Measurements from ENCODE around the gene LMF1. TPM values are rescaled to one million over a fixed set of nuclear protein-coding genes. Genes with fewer than 3 reads are reported as not detected.

Gene LMF1
- total and polyA plus RNA-seq, 2 of the 13 experiments (the other 11 are each of a cell fraction or from before 2014, with no cell fraction given): 6.8 to 8.5 TPM

DNA sequence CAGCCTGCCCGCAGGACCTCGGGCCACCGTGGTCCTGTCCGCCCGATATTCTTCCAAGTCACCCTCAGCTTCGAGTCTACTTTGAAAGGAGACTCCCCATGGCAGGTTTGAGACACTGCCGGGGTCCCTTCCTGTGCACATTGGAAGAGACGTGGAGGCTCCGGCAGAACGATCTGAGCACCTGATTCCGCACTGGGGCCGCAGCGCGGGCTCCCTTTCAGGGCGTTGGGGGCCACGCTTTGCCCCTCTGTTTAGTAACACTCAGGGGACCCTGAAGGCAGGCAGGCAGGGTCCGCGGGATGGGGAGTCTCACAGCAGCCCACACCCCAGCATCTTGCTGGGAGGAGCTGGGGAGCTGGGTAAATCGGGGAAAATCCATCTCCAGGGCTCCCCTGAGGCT, 41.4 kb upstream of the LMF1 start:
- no peak for TF ChIP-seq ZNF672 (CRISPR knock-in tag; IDR thresholded peaks at IDR 0.05)
- no peak for TF ChIP-seq KDM6A (CRISPR knock-in tag; IDR thresholded peaks at IDR 0.05; ENCODE audit: low read depth)
- no peak for TF ChIP-seq ZNF678 (CRISPR knock-in tag; IDR thresholded peaks at IDR 0.05)
- no peak for TF ChIP-seq ATF7-NPFF (CRISPR knock-in tag; IDR thresholded peaks at IDR 0.05; ENCODE audit: low read depth)
- TF ChIP-seq MAFK (conservative IDR thresholded peaks at IDR 0.05 in 1 of 2, IDR thresholded peaks at IDR 0.05 in 1 of 2; ENCODE audit: low read length in 2 of 2): no peak
- TF ChIP-seq ZNF530 (CRISPR knock-in tag; IDR thresholded peaks at IDR 0.05; ENCODE audit: low read depth): no peak
- TF ChIP-seq MEIS1 (CRISPR knock-in tag; IDR thresholded peaks at IDR 0.05; ENCODE audit: borderline replicate concordance): no peak
- no peak for TF ChIP-seq ZNF891 (CRISPR knock-in tag; IDR thresholded peaks at IDR 0.05)
- no peak for TF ChIP-seq ZNF746 (CRISPR knock-in tag; IDR thresholded peaks at IDR 0.05)
- in situ Hi-C loops (cut with HindIII; ENCODE audit: extremely low pct_ligation_motif_present, low pct_unique_long_range_greater_than_20kb) (no loop called here), intact Hi-C loops (cut with micrococcal nuclease; ENCODE audit: unreplicated experiment) (no loop called here)
- ATAC-seq: no peak
- Histone ChIP-seq H3K27me3 (ENCODE audit: control insufficient read depth in 1 of 2, insufficient read depth in 2 of 2, low read length in 2 of 2) (peaks cover 34 to 90% of the 10 kb centered on the region in 2 experiments), H4K20me1 (ENCODE audit: insufficient read depth, low read length) (peaks cover 5% of the 10 kb centered on the region; the same call in 1 of the 2 replicates), H3K36me3 (replicated peaks in 1 of 2; ENCODE audit: control insufficient read depth in 1 of 2, insufficient read depth in 2 of 2, low read length in 2 of 2) (no peaks in the 10 kb centered on the region), H2AFZ (ENCODE audit: low read length) (no peak overlapping the region), H3K9ac (ENCODE audit: insufficient read depth, low read depth, low read length) (no peak overlapping the region), H3K4me2 (ENCODE audit: low read depth, low read length) (no peak overlapping the region), H3K27ac (ENCODE audit: extremely low read length, insufficient read depth, low read length) (no peak overlapping the region), H3K79me2 (ENCODE audit: insufficient read depth, low read length) (no peaks in the 10 kb centered on the region), H3K4me1 (ENCODE audit: insufficient read depth, low read length) (no peaks in the 10 kb centered on the region), H3K9me3 (ENCODE audit: low read length) (no peaks in the 10 kb centered on the region), H3K4me3 (replicated peaks in 1 of 3; ENCODE audit: insufficient read depth in 1 of 3, low read depth in 2 of 3, low read length in 3 of 3) (no peak overlapping the region)
- no peak for FAIRE-seq
- ChIA-PET POLR2A (no interaction called here), CTCF (ENCODE audit: low intra/inter-chr PET ratio, low total read pairs) (no interaction called here)
- no TSS peak for BruUV-seq (replicated peaks)
- no CpG with 5 or more reads among the region's 19 CpGs for WGBS (ENCODE audit: low lambda C conversion rate)
- DNase-seq (ENCODE audit: low spot score): no peak

DNA sequence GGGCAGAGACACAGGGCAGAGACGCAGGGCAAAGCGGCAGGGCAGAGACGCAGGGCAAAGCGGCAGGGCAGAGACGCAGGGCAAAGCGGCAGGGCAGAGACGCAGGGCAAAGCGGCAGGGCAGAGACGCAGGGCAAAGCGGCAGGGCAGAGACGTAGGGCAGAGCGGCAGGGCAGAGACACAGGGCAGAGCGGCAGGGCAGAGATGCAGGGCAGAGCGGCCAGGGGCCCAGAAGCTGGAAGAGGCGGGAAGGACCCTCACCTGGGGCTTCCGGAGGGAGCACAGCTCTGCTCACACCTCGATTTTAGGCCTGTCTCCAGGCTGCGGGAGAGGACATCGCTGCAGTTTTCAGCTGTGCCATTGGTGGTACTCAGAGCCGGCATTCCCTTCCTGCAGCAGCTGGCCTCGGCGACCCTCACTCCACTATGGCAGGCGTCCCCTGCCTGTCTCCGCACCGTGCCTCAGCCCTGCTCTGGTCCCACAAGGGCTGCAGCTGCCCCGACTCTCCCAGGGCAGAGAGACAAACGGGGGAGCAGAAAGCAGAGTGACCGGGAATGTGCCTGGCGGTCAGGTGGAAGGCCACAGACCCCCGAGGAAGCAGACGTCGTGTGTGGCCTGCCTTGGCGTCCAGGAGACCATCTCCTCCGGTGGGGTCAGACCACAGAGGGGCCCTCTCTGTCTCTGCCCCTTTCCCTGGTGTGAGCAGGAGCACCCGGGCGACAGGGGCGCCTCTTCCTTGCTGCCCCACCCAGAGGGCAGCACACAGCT, 40.7 kb upstream of the LMF1 start:
- CTCF ChIA-PET (ENCODE audit: low intra/inter-chr PET ratio, low total read pairs): no interaction called here
- no peaks in the 10 kb centered on the region for H3K79me2 ChIP-seq (ENCODE audit: insufficient read depth, low read length)
- WGBS (ENCODE audit: low lambda C conversion rate): 66% methylated on average over 15 of the region's 37 CpGs
- POLR2A ChIA-PET: no interaction called here
- H3K4me1 ChIP-seq (ENCODE audit: insufficient read depth, low read length): no peaks in the 10 kb centered on the region
- H3K4me2 ChIP-seq (ENCODE audit: low read depth, low read length): no peak overlapping the region
- intact Hi-C loops (cut with micrococcal nuclease; ENCODE audit: unreplicated experiment) (no loop called here), in situ Hi-C loops (cut with HindIII; ENCODE audit: extremely low pct_ligation_motif_present, low pct_unique_long_range_greater_than_20kb) (no loop called here)
- H4K20me1 ChIP-seq (ENCODE audit: insufficient read depth, low read length): peaks cover 5% of the 10 kb centered on the region; the same call in 1 of the 2 replicates
- H3K9ac ChIP-seq (ENCODE audit: insufficient read depth, low read depth, low read length): no peak overlapping the region
- H3K27me3 ChIP-seq (ENCODE audit: control insufficient read depth in 1 of 2, insufficient read depth in 2 of 2, low read length in 2 of 2): peaks cover 34 to 94% of the 10 kb centered on the region in 2 experiments
- H3K27ac ChIP-seq (ENCODE audit: extremely low read length, insufficient read depth, low read length): no peak overlapping the region
- no peaks in the 10 kb centered on the region for H3K9me3 ChIP-seq (ENCODE audit: low read length)
- H3K36me3 ChIP-seq (replicated peaks in 1 of 2; ENCODE audit: control insufficient read depth in 1 of 2, insufficient read depth in 2 of 2, low read length in 2 of 2): no peaks in the 10 kb centered on the region
- DNase-seq (ENCODE audit: low spot score) (no peak), FAIRE-seq (no peak), ATAC-seq (no peak)
- H2AFZ ChIP-seq (ENCODE audit: low read length): no peak overlapping the region
- BruUV-seq (replicated peaks): no TSS peak
- TF ChIP-seq ZNF12 (CRISPR knock-in tag; IDR thresholded peaks at IDR 0.05) (no peak), ZNF234 (CRISPR knock-in tag; conservative IDR thresholded peaks at IDR 0.05) (no peak), JARID2 (CRISPR knock-in tag; IDR thresholded peaks at IDR 0.05; ENCODE audit: insufficient replicate concordance) (no peak), ELF3 (CRISPR knock-in tag; IDR thresholded peaks at IDR 0.05) (no peak), EZH2 (conservative IDR thresholded peaks at IDR 0.05; ENCODE audit: low read depth, low read length) (peak; percentile 61; the same call in 1 of the 2 replicates)
- TF ChIP-seq, protein P1, sequence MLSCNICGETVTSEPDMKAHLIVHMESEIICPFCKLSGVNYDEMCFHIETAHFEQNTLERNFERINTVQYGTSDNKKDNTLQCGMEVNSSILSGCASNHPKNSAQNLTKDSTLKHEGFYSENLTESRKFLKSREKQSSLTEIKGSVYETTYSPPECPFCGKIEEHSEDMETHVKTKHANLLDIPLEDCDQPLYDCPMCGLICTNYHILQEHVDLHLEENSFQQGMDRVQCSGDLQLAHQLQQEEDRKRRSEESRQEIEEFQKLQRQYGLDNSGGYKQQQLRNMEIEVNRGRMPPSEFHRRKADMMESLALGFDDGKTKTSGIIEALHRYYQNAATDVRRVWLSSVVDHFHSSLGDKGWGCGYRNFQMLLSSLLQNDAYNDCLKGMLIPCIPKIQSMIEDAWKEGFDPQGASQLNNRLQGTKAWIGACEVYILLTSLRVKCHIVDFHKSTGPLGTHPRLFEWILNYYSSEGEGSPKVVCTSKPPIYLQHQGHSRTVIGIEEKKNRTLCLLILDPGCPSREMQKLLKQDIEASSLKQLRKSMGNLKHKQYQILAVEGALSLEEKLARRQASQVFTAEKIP (CRISPR knock-in tag; IDR thresholded peaks at IDR 0.05; ENCODE audit: borderline replicate concordance): no peak
- no peak overlapping the region for H3K4me3 ChIP-seq (replicated peaks in 1 of 3; ENCODE audit: insufficient read depth in 1 of 3, low read depth in 2 of 3, low read length in 3 of 3)

Data from HepG2 (cell line).